ENCODE data around the gene PATZ1.

PATZ1 gene

GRCh38 chr22:31290494-31291471, 55.4 kb downstream of the PATZ1 start (continued):
- TF ChIP-seq OVOL3 (tag by site-specific recombination; IDR thresholded peaks at IDR 0.05) (no peak), PBX3 (CRISPR knock-in tag; IDR thresholded peaks at IDR 0.05) (peak; percentile 65; the same call in 1 of the 2 replicates), ZNF707 (tag by site-specific recombination; IDR thresholded peaks at IDR 0.05) (no peak), ZFHX2 (tag by site-specific recombination; conservative IDR thresholded peaks at IDR 0.05) (peak; percentile 62)
- TF ChIP-seq, protein P1, sequence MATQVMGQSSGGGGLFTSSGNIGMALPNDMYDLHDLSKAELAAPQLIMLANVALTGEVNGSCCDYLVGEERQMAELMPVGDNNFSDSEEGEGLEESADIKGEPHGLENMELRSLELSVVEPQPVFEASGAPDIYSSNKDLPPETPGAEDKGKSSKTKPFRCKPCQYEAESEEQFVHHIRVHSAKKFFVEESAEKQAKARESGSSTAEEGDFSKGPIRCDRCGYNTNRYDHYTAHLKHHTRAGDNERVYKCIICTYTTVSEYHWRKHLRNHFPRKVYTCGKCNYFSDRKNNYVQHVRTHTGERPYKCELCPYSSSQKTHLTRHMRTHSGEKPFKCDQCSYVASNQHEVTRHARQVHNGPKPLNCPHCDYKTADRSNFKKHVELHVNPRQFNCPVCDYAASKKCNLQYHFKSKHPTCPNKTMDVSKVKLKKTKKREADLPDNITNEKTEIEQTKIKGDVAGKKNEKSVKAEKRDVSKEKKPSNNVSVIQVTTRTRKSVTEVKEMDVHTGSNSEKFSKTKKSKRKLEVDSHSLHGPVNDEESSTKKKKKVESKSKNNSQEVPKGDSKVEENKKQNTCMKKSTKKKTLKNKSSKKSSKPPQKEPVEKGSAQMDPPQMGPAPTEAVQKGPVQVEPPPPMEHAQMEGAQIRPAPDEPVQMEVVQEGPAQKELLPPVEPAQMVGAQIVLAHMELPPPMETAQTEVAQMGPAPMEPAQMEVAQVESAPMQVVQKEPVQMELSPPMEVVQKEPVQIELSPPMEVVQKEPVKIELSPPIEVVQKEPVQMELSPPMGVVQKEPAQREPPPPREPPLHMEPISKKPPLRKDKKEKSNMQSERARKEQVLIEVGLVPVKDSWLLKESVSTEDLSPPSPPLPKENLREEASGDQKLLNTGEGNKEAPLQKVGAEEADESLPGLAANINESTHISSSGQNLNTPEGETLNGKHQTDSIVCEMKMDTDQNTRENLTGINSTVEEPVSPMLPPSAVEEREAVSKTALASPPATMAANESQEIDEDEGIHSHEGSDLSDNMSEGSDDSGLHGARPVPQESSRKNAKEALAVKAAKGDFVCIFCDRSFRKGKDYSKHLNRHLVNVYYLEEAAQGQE (tag by site-specific recombination; IDR thresholded peaks at IDR 0.05): 0 out of 2 replicates have a peak, but pooled peaks have one; percentile 22
- TF ChIP-seq, protein P2, sequence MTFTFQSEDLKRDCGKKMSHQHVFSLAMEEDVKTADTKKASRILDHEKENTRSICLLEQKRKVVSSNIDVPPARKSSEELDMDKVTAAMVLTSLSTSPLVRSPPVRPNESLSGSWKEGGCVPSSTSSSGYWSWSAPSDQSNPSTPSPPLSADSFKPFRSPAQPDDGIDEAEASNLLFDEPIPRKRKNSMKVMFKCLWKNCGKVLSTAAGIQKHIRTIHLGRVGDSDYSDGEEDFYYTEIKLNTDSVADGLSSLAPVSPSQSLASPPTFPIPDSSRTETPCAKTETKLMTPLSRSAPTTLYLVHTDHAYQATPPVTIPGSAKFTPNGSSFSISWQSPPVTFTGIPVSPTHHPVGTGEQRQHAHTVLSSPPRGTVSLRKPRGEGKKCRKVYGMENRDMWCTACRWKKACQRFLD (tag by site-specific recombination; IDR thresholded peaks at IDR 0.05): peak; percentile 99
- TF ChIP-seq, protein P3, sequence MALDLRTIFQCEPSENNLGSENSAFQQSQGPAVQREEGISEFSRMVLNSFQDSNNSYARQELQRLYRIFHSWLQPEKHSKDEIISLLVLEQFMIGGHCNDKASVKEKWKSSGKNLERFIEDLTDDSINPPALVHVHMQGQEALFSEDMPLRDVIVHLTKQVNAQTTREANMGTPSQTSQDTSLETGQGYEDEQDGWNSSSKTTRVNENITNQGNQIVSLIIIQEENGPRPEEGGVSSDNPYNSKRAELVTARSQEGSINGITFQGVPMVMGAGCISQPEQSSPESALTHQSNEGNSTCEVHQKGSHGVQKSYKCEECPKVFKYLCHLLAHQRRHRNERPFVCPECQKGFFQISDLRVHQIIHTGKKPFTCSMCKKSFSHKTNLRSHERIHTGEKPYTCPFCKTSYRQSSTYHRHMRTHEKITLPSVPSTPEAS (tag by site-specific recombination; IDR thresholded peaks at IDR 0.05): no peak

GRCh38 chr22:31289344-31289743, 56.8 kb downstream of the PATZ1 start:
- Histone ChIP-seq H3K4me3 (ENCODE audit: low read depth, low read length) (no peak overlapping the region), H3K4me1 (ENCODE audit: control insufficient read depth, insufficient read depth, low read length) (peaks cover 11% of the 10 kb centered on the region; the same call in 1 of the 2 replicates), H3K9me3 (ENCODE audit: control insufficient read depth, insufficient read depth, low read depth, low read length) (no peaks in the 10 kb centered on the region), H3K36me3 (ENCODE audit: control insufficient read depth in 2 of 2, insufficient read depth in 1 of 2, low read length in 2 of 2) (peaks cover 0 to 10% of the 10 kb centered on the region in 2 experiments; a peak in 1 of 3 replicates), H3K27ac (ENCODE audit: extremely low read depth, low read depth, low read length) (no peak overlapping the region)
- TF ChIP-seq REPIN1 (tag by site-specific recombination; IDR thresholded peaks at IDR 0.05; ENCODE audit: low read depth) (no peak), ZNF561 (tag by site-specific recombination; IDR thresholded peaks at IDR 0.05; ENCODE audit: borderline replicate concordance) (no peak), TRIM28 (IDR thresholded peaks at IDR 0.05; ENCODE audit: borderline replicate concordance, low read length) (no peak), AEBP2 (tag by site-specific recombination; IDR thresholded peaks at IDR 0.05; ENCODE audit: borderline replicate concordance) (no peak), ZNF654 (tag by site-specific recombination; IDR thresholded peaks at IDR 0.05; ENCODE audit: low read depth) (no peak)
- POLR2A ChIA-PET: no interaction called here
- CTCF ChIA-PET: interaction anchor here (0.6 to 5.4 kb wide), 3 partner anchors 12 to 78 kb away, joined by 3 to 50 read pairs (median 4); no protein-coding TSS in a partner anchor
